HepG2 (cell line): ENCODE results near the gene OTUB2. TPM values are rescaled to one million over a fixed set of nuclear protein-coding genes. Genes with fewer than 3 reads are reported as not detected.

Source experiments
- IRF2 ChIP-seq: IDR thresholded peaks from 2 replicates; pipeline ENCODE4 v1.6.1; 2018; ENCODE audit warnings: missing genetic modification reagents, missing compliant biosample characterization
- KLF15 ChIP-seq: sonication (generic); formaldehyde crosslinking; IDR thresholded peaks from 2 replicates; pipeline ENCODE4 v1.8.1; 2023; ENCODE audit warnings: borderline replicate concordance, mild to moderate bottlenecking, inconsistent platforms, missing genetic modification reagents, mixed read lengths
- KLF6 ChIP-seq: IDR thresholded peaks from 2 replicates; pipeline ENCODE4 v1.8.0; 2016; ENCODE audit warnings: missing biosample characterization, missing genetic modification reagents
- NFIC ChIP-seq: IDR thresholded peaks from 2 replicates; pipeline ENCODE4 v1.6.1; 2012; ENCODE audit warnings: mild to moderate bottlenecking, low read length, inconsistent platforms
- NKX3-1 ChIP-seq: sonication (generic); formaldehyde crosslinking; IDR thresholded peaks from 2 replicates; pipeline ENCODE4 v1.5.0; 2020; ENCODE audit warnings: missing genetic modification reagents
- RARG ChIP-seq: sonication (generic); formaldehyde crosslinking; IDR thresholded peaks from 2 replicates; pipeline ENCODE4 v1.4.0; 2020; ENCODE audit warnings: low read depth, mild to moderate bottlenecking, missing genetic modification reagents
- SMC3 ChIP-seq: IDR thresholded peaks from 2 replicates; pipeline ENCODE4 v1.6.1; 2011; ENCODE audit warnings: low read length, improper control_type of control experiment
- TAF1 ChIP-seq: sonication (generic); formaldehyde crosslinking; IDR thresholded peaks from 2 replicates; pipeline ENCODE4 v1.4.0; 2020; ENCODE audit warnings: missing genetic modification reagents
- WIZ ChIP-seq: sonication (generic); formaldehyde crosslinking; IDR thresholded peaks from 2 replicates; pipeline ENCODE4 v1.5.1; 2020; ENCODE audit warnings: mild to moderate bottlenecking, missing genetic modification reagents
- ZBTB21 ChIP-seq: sonication (generic); formaldehyde crosslinking; IDR thresholded peaks from 2 replicates; pipeline ENCODE4 v1.4.0; 2020; ENCODE audit warnings: missing genetic modification reagents
- ZC3H4 ChIP-seq: sonication (generic); formaldehyde crosslinking; IDR thresholded peaks from 2 replicates; pipeline ENCODE4 v1.4.0; 2020; ENCODE audit warnings: missing genetic modification reagents, borderline replicate concordance
- ZFP62 ChIP-seq: sonication (generic); formaldehyde crosslinking; IDR thresholded peaks from 2 replicates; pipeline ENCODE4 v1.4.0; 2020; ENCODE audit warnings: missing genetic modification reagents
- ZNF430 ChIP-seq: sonication (generic); formaldehyde crosslinking; IDR thresholded peaks from 2 replicates; pipeline ENCODE4 v1.9.0; 2021; ENCODE audit warnings: mild to moderate bottlenecking, missing genetic modification reagents
- ZNF446 ChIP-seq: sonication (generic); formaldehyde crosslinking; IDR thresholded peaks from 2 replicates; pipeline ENCODE4 v1.5.0; 2020; ENCODE audit warnings: mild to moderate bottlenecking, missing genetic modification reagents
- ZNF569 ChIP-seq: sonication (generic); formaldehyde crosslinking; IDR thresholded peaks from 2 replicates; pipeline ENCODE4 v1.5.0; 2020; ENCODE audit warnings: mild to moderate bottlenecking, missing genetic modification reagents, moderate library complexity, borderline replicate concordance
- ZNF672 ChIP-seq: sonication (generic); formaldehyde crosslinking; IDR thresholded peaks from 2 replicates; pipeline ENCODE4 v1.8.1; 2022; ENCODE audit warnings: missing genetic modification reagents
- ZNF7 ChIP-seq: IDR thresholded peaks from 2 replicates; pipeline ENCODE4 v1.6.1; 2016; ENCODE audit warnings: missing biosample characterization, missing genetic modification reagents
- polyA plus RNA-seq, 8 experiments: library from polyadenylated mRNA; depleted of rRNA in 3 of 8; stranded (reverse) in 7 of 8; unstranded in 1 of 8; fragments of >200 nt; fragmentation: Illumina TruSeq in 4 of 8; extraction: Trizol in 4 of 8; gene quantifications; 2 replicates each; pipeline versions ENCODE4 v1.2.1 to v1.2.3, GENCODE V29; 2011 to 2016; ENCODE audit warnings: low read depth in 4 of 8, missing spikeins in 1 of 8, mixed read lengths in 1 of 8; ENCODE audit not compliant: insufficient read depth in 1 of 8
- total RNA-seq, 5 experiments: library from RNA; depleted of rRNA; stranded (reverse); fragments of >200 nt; fragmentation: Illumina TruSeq; extraction: Trizol; gene quantifications; 2 replicates each; pipeline ENCODE4 v1.2.3, GENCODE V29; 2016; ENCODE audit warnings: low read depth in 1 of 5
- TF ChIP-seq, protein P1 (sequence below): sonication (generic); formaldehyde crosslinking; IDR thresholded peaks from 2 replicates; pipeline ENCODE4 v1.4.0; 2020; ENCODE audit warnings: missing genetic modification reagents
- TF ChIP-seq, protein P2 (sequence below): sonication (generic); formaldehyde crosslinking; IDR thresholded peaks from 2 replicates; pipeline ENCODE4 v1.8.1; 2023; ENCODE audit warnings: mild to moderate bottlenecking, missing genetic modification reagents
- TF ChIP-seq, protein P3 (sequence below): sonication (generic); formaldehyde crosslinking; IDR thresholded peaks from 2 replicates; pipeline ENCODE4 v1.5.0; 2020; ENCODE audit warnings: mild to moderate bottlenecking, missing genetic modification reagents
- TF ChIP-seq, protein P4 (sequence below): sonication (generic); formaldehyde crosslinking; IDR thresholded peaks from 2 replicates; pipeline ENCODE4 v1.4.0; 2020; ENCODE audit warnings: low read depth, mild to moderate bottlenecking, missing genetic modification reagents
- TF ChIP-seq, protein P5 (sequence below): sonication (generic); formaldehyde crosslinking; IDR thresholded peaks from 2 replicates; pipeline ENCODE4 v1.4.0; 2020; ENCODE audit warnings: missing genetic modification reagents

Gene OTUB2
- total and polyA plus RNA-seq, 2 of the 13 experiments (the other 11 are each of a cell fraction or from before 2014, with no cell fraction given) = 2.2 to 2.4 TPM

DNA sequence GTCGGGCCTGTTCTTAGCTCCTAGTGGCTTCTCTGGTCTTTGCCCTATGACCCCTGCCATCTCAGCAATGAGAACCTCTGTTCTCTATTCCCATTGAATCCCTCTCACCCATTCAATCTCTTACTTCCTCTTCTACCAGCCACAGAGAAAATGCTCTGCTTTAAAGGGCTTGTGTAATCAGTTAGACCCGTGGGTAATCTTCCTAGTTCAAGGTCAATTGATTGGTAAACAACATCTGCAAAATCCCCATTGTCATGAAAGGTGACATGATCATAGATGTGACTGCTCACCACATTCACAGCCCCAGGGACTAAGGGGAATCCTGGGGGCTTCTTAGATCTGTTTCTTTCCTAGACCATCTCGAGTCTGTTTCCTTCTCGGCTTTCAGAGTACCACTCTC lies 36.2 kb upstream of the OTUB2 start (continued):
- TF ChIP-seq, protein P1, sequence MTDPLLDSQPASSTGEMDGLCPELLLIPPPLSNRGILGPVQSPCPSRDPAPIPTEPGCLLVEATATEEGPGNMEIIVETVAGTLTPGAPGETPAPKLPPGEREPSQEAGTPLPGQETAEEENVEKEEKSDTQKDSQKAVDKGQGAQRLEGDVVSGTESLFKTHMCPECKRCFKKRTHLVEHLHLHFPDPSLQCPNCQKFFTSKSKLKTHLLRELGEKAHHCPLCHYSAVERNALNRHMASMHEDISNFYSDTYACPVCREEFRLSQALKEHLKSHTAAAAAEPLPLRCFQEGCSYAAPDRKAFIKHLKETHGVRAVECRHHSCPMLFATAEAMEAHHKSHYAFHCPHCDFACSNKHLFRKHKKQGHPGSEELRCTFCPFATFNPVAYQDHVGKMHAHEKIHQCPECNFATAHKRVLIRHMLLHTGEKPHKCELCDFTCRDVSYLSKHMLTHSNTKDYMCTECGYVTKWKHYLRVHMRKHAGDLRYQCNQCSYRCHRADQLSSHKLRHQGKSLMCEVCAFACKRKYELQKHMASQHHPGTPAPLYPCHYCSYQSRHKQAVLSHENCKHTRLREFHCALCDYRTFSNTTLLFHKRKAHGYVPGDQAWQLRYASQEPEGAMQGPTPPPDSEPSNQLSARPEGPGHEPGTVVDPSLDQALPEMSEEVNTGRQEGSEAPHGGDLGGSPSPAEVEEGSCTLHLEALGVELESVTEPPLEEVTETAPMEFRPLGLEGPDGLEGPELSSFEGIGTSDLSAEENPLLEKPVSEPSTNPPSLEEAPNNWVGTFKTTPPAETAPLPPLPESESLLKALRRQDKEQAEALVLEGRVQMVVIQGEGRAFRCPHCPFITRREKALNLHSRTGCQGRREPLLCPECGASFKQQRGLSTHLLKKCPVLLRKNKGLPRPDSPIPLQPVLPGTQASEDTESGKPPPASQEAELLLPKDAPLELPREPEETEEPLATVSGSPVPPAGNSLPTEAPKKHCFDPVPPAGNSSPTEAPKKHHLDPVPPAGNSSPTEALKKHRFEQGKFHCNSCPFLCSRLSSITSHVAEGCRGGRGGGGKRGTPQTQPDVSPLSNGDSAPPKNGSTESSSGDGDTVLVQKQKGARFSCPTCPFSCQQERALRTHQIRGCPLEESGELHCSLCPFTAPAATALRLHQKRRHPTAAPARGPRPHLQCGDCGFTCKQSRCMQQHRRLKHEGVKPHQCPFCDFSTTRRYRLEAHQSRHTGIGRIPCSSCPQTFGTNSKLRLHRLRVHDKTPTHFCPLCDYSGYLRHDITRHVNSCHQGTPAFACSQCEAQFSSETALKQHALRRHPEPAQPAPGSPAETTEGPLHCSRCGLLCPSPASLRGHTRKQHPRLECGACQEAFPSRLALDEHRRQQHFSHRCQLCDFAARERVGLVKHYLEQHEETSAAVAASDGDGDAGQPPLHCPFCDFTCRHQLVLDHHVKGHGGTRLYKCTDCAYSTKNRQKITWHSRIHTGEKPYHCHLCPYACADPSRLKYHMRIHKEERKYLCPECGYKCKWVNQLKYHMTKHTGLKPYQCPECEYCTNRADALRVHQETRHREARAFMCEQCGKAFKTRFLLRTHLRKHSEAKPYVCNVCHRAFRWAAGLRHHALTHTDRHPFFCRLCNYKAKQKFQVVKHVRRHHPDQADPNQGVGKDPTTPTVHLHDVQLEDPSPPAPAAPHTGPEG (CRISPR knock-in tag) = no peak
- no peak for TF ChIP-seq ZFP62 (CRISPR knock-in tag)
- TF ChIP-seq, protein P2, sequence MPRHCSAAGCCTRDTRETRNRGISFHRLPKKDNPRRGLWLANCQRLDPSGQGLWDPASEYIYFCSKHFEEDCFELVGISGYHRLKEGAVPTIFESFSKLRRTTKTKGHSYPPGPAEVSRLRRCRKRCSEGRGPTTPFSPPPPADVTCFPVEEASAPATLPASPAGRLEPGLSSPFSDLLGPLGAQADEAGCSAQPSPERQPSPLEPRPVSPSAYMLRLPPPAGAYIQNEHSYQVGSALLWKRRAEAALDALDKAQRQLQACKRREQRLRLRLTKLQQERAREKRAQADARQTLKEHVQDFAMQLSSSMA (CRISPR knock-in tag) = no peak
- TF ChIP-seq ZNF7 (CRISPR knock-in tag) = no peak
- TF ChIP-seq NFIC = no peak
- TF ChIP-seq WIZ (CRISPR knock-in tag) = no peak
- TF ChIP-seq, protein P3, sequence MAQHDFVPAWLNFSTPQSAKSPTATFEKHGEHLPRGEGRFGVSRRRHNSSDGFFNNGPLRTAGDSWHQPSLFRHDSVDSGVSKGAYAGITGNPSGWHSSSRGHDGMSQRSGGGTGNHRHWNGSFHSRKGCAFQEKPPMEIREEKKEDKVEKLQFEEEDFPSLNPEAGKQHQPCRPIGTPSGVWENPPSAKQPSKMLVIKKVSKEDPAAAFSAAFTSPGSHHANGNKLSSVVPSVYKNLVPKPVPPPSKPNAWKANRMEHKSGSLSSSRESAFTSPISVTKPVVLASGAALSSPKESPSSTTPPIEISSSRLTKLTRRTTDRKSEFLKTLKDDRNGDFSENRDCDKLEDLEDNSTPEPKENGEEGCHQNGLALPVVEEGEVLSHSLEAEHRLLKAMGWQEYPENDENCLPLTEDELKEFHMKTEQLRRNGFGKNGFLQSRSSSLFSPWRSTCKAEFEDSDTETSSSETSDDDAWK = no peak
- TF ChIP-seq KLF6 (CRISPR knock-in tag) = no peak
- TF ChIP-seq, protein P4, sequence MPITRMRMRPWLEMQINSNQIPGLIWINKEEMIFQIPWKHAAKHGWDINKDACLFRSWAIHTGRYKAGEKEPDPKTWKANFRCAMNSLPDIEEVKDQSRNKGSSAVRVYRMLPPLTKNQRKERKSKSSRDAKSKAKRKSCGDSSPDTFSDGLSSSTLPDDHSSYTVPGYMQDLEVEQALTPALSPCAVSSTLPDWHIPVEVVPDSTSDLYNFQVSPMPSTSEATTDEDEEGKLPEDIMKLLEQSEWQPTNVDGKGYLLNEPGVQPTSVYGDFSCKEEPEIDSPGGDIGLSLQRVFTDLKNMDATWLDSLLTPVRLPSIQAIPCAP (CRISPR knock-in tag) = no peak
- TF ChIP-seq IRF2 (CRISPR knock-in tag) = no peak
- TF ChIP-seq ZC3H4 (CRISPR knock-in tag) = no peak
- TF ChIP-seq, protein P5, sequence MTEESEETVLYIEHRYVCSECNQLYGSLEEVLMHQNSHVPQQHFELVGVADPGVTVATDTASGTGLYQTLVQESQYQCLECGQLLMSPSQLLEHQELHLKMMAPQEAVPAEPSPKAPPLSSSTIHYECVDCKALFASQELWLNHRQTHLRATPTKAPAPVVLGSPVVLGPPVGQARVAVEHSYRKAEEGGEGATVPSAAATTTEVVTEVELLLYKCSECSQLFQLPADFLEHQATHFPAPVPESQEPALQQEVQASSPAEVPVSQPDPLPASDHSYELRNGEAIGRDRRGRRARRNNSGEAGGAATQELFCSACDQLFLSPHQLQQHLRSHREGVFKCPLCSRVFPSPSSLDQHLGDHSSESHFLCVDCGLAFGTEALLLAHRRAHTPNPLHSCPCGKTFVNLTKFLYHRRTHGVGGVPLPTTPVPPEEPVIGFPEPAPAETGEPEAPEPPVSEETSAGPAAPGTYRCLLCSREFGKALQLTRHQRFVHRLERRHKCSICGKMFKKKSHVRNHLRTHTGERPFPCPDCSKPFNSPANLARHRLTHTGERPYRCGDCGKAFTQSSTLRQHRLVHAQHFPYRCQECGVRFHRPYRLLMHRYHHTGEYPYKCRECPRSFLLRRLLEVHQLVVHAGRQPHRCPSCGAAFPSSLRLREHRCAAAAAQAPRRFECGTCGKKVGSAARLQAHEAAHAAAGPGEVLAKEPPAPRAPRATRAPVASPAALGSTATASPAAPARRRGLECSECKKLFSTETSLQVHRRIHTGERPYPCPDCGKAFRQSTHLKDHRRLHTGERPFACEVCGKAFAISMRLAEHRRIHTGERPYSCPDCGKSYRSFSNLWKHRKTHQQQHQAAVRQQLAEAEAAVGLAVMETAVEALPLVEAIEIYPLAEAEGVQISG (CRISPR knock-in tag) = no peak
- no peak for TF ChIP-seq RARG (CRISPR knock-in tag)
- no peak for TF ChIP-seq TAF1
- no peak for TF ChIP-seq ZNF569 (CRISPR knock-in tag)
- TF ChIP-seq KLF15 (CRISPR knock-in tag) = no peak
- TF ChIP-seq ZBTB21 (CRISPR knock-in tag) = no peak
- no peak for TF ChIP-seq ZNF430 (CRISPR knock-in tag)
- no peak for TF ChIP-seq ZNF672 (CRISPR knock-in tag)
- no peak for TF ChIP-seq SMC3
- TF ChIP-seq ZNF446 (CRISPR knock-in tag) = no peak
- TF ChIP-seq NKX3-1 (CRISPR knock-in tag) = no peak
